Esophagus muscularis mucosa (tissue), 4 donors: ENCODE measurements around the gene ADPRHL1.

Experiments
- EP300 ChIP-seq: sonication (generic); formaldehyde crosslinking; IDR thresholded peaks from one replicate; pipeline ENCODE4 v1.6.1; 2017; ENCODE audit warnings: antibody characterized with exemption
- POLR2A ChIP-seq: fragments of 450-650 bp; IDR thresholded peaks from one replicate; pipeline ENCODE4 v1.6.1; 2017; ENCODE audit warnings: antibody characterized with exemption, moderate library complexity, mild to moderate bottlenecking, low read depth
- POLR2AphosphoS5 ChIP-seq, 2 donors: sonication (generic); formaldehyde crosslinking; IDR thresholded peaks; one replicate each; pipeline ENCODE4 v1.6.1; 2017; ENCODE audit warnings: antibody characterized with exemption in 2 of 2
- TF ChIP-seq, protein P1 (sequence below), 3 experiments: fragments of 200-600 bp in 2 of 3; fragments of 450-650 bp in 1 of 3; sonication (generic) in 2 of 3; IDR thresholded peaks; one replicate each; pipeline ENCODE4 v1.5.1; 2017 to 2019; ENCODE audit warnings: antibody characterized with exemption in 3 of 3, mild to moderate bottlenecking in 2 of 3, moderate library complexity in 1 of 3

DNA sequence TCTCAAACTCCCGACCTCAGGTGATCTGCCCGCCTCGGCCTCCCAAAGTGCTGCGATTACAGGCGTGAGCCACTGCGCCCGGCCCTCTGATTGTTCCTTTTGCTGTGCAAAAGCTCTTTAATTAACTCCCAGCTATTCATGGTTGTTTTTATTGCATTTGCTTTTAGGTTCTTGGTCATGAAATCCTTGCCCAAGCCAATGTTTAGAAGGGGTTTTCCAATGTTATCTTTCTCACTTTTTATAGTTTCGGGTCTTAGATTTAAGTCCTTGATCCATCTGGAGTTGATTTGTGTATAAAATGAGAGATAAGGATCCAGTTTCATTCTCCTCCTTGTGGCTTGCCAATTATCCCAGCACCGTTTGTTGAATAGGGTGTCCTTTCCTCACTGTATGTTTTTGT lies 70.2 kb downstream of the ADPRHL1 start:
- TF ChIP-seq POLR2AphosphoS5 (IDR thresholded peaks at IDR 0.05) (no peak), POLR2A (no peak), EP300 (no peak)
- TF ChIP-seq, protein P1, sequence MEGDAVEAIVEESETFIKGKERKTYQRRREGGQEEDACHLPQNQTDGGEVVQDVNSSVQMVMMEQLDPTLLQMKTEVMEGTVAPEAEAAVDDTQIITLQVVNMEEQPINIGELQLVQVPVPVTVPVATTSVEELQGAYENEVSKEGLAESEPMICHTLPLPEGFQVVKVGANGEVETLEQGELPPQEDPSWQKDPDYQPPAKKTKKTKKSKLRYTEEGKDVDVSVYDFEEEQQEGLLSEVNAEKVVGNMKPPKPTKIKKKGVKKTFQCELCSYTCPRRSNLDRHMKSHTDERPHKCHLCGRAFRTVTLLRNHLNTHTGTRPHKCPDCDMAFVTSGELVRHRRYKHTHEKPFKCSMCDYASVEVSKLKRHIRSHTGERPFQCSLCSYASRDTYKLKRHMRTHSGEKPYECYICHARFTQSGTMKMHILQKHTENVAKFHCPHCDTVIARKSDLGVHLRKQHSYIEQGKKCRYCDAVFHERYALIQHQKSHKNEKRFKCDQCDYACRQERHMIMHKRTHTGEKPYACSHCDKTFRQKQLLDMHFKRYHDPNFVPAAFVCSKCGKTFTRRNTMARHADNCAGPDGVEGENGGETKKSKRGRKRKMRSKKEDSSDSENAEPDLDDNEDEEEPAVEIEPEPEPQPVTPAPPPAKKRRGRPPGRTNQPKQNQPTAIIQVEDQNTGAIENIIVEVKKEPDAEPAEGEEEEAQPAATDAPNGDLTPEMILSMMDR (IDR thresholded peaks at IDR 0.05) = no peak
